BJ (cell line): ENCODE results near the gene RXFP1. TPM values are rescaled to one million over a fixed set of nuclear protein-coding genes. Genes with fewer than 3 reads are reported as not detected.

ENCODE experiments used
- CTCF ChIA-PET: fragments of 350-600 bp; formaldehyde crosslinking; extraction: SDS; loops from one replicate; lab custom pipeline; 2021; ENCODE audit warnings: antibody characterized with exemption, inconsistent platforms; lab: Yijun Ruan, JAX
- POLR2A ChIA-PET: fragments of 300-600 bp; sonication (Branson Sonifier 250); formaldehyde crosslinking; extraction: SDS; loops from one replicate; lab custom pipeline; 2021; ENCODE audit warnings: antibody characterized with exemption; lab: Charles Lee
- DNase-seq: peaks from one replicate; pipeline ENCODE4 v3.0.0-alpha.2; 2011; ENCODE audit warnings: low read depth
- H3K27me3 ChIP-seq: 2 replicates; pipeline ENCODE4 v1.6.0; 2011; ENCODE audit warnings: low read length; ENCODE audit not compliant: control insufficient read depth, insufficient read depth
- H3K36me3 ChIP-seq: 2 replicates; pipeline ENCODE4 v1.5.1; 2011; ENCODE audit warnings: low read length; ENCODE audit not compliant: control insufficient read depth, insufficient read depth
- H3K4me3 ChIP-seq: 2 replicates; pipeline ENCODE4 v1.5.1; 2011; ENCODE audit warnings: low read depth, mild to moderate bottlenecking, control low read depth, low read length
- CTCF ChIP-seq: IDR thresholded peaks from 2 replicates; pipeline ENCODE4 v1.5.1; 2011; ENCODE audit warnings: low read depth, mild to moderate bottlenecking, control low read depth, inconsistent platforms, low read length, moderate library complexity; ENCODE audit not compliant: insufficient read depth
- polyA plus RNA-seq: library from polyadenylated mRNA; depleted of rRNA; stranded (reverse); fragments of >200 nt; gene quantifications from 2 replicates; pipeline ENCODE4 v1.2.3, GENCODE V29; 2011

RXFP1 gene
- polyA plus RNA-seq, 1 experiment, result 0.17 TPM

GRCh38 chr4:158540125-158540907 is 18.6 kb downstream of the RXFP1 start:
- POLR2A ChIA-PET, result no interaction called here
- CTCF ChIA-PET, result no interaction called here
- H3K4me3 ChIP-seq, result no peak overlapping the region
- TF ChIP-seq CTCF, result no peak
- no peaks in the 10 kb centered on the region for H3K36me3 ChIP-seq
- H3K27me3 ChIP-seq, result no peaks in the 10 kb centered on the region
- no peak for DNase-seq

GRCh38 chr4:158541506-158541905 is 19.8 kb downstream of the RXFP1 start:
- Histone ChIP-seq H3K27me3 (no peaks in the 10 kb centered on the region), H3K4me3 (no peak overlapping the region), H3K36me3 (no peaks in the 10 kb centered on the region)
- no peak for TF ChIP-seq CTCF
- ChIA-PET CTCF (no interaction called here), POLR2A (no interaction called here)
- no peak for DNase-seq

- TF ChIP-seq CTCF, result no peak
- Histone ChIP-seq H3K4me3 (no peak overlapping the region), H3K27me3 (no peaks in the 10 kb centered on the region), H3K36me3 (no peaks in the 10 kb centered on the region)
- no peak for DNase-seq
- ChIA-PET POLR2A (no interaction called here), CTCF (interaction anchor here (0.5 kb wide), 1 partner anchor 300 kb away, joined by 4 read pairs; no protein-coding TSS in a partner anchor)
These were observed 21.5 kb downstream of the RXFP1 start for GRCh38 chr4:158543191-158543590.

- no peaks in the 10 kb centered on the region for H3K36me3 ChIP-seq
- POLR2A ChIA-PET, result no interaction called here
- CTCF ChIA-PET, result no interaction called here
- H3K27me3 ChIP-seq, result no peaks in the 10 kb centered on the region
- H3K4me3 ChIP-seq, result no peak overlapping the region
- DNase-seq, result no peak
- TF ChIP-seq CTCF, result no peak
These were observed 22.5 kb downstream of the RXFP1 start for GRCh38 chr4:158544141-158544540.

GRCh38 chr4:158553364-158553763 is 31.7 kb downstream of the RXFP1 start:
- no peaks in the 10 kb centered on the region for H3K36me3 ChIP-seq
- H3K27me3 ChIP-seq, result no peaks in the 10 kb centered on the region
- no peak for DNase-seq
- no peak for TF ChIP-seq CTCF
- ChIA-PET CTCF (no interaction called here), POLR2A (no interaction called here)
- H3K4me3 ChIP-seq, result no peak overlapping the region
